SH-SY5Y (cell line): ENCODE results near the gene RBMS3.

Experiments
- GATA2 ChIP-seq: IDR thresholded peaks from 2 replicates; pipeline ENCODE4 v1.6.1; 2011; ENCODE audit warnings: mild to moderate bottlenecking, low read depth, low read length
- GATA3 ChIP-seq: IDR thresholded peaks from 2 replicates; pipeline ENCODE4 v1.6.1; 2011; ENCODE audit warnings: low read depth, mild to moderate bottlenecking, low read length, moderate library complexity

DNA sequence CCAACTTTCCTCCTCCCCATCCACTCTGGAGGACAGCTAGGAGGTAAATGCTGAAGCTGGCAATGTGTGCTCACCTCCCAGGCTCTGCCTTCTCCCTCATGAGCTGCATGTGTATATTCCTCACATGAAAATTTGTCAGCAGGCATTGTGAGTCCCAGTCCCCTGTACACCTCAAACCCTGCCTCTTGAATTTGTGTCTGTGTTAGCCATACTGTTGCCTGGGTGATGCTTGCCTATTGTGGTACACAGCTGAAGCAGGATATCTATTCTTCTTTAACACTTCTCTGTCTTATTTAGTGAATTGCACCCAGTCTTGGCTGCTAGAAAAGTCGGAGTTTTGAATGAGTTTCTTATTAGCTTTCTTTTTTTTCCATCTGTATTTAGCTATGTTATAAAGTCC is 739.5 kb downstream of the RBMS3 start:
- TF ChIP-seq GATA2 (no peak), GATA3 (no peak)
